Stimulated activated CD4-positive, alpha-beta T cell treated with anti-CD3 and anti-CD28 coated beads, Interleukin-2, amount 100 ng/mL, for 24 hours (primary cell): ENCODE measurements around the gene RACGAP1.
A peak's percentile ranks its signal among the peaks of the same experiment; 100 is the strongest.

Experiments used
- DNase-seq, 2 donors: peaks; one replicate each; pipeline ENCODE4 v3.0.0-alpha.2; 2020

RACGAP1 gene

GRCh38 chr12:50025187-50026059 is at the start of gene RACGAP1:
RACGAP1 (minus strand) TSS chr12:50025494; CDS start chr12:50016715, 8,779 bp downstream.
- peak; percentile 92 to 94 for DNase-seq

- DNase-seq: no peak
Observed at GRCh38 chr12:50073712-50074111, 48.4 kb upstream of the RACGAP1 start.

- DNase-seq: no peak
Observed at GRCh38 chr12:50073206-50073605, 47.9 kb upstream of the RACGAP1 start.

- DNase-seq: no peak
Observed at GRCh38 chr12:50072198-50072907, 47.1 kb upstream of the RACGAP1 start.

GRCh38 chr12:50070314-50071060 is 45.2 kb upstream of the RACGAP1 start:
- peak; percentile 73 to 74 for DNase-seq

- no peak for DNase-seq
Observed at GRCh38 chr12:50069539-50069938, 44.2 kb upstream of the RACGAP1 start.

- DNase-seq: no peak
Observed at GRCh38 chr12:50069069-50069468, 43.8 kb upstream of the RACGAP1 start.

GRCh38 chr12:50066402-50066801 is 41.1 kb upstream of the RACGAP1 start:
- DNase-seq: no peak

GRCh38 chr12:50065726-50066310 is 40.5 kb upstream of the RACGAP1 start:
- no peak for DNase-seq

- DNase-seq: no peak
Observed at GRCh38 chr12:50062728-50063460, 37.6 kb upstream of the RACGAP1 start.

- no peak for DNase-seq
Observed at GRCh38 chr12:50061946-50062686, 36.8 kb upstream of the RACGAP1 start.

GRCh38 chr12:50061171-50061570 is 35.9 kb upstream of the RACGAP1 start:
- DNase-seq: no peak

- no peak for DNase-seq
Observed at GRCh38 chr12:50060120-50060468, 34.8 kb upstream of the RACGAP1 start.

- peak; percentile 47 to 64 for DNase-seq
Observed at GRCh38 chr12:50059440-50060119, 34.3 kb upstream of the RACGAP1 start.

GRCh38 chr12:50058743-50059312 is 33.5 kb upstream of the RACGAP1 start:
- DNase-seq: no peak

- peak in 1 of 2 donors; percentile 27 for DNase-seq
Observed at GRCh38 chr12:50057896-50058670, 32.8 kb upstream of the RACGAP1 start.

- peak; percentile 57 to 69 for DNase-seq
Observed at GRCh38 chr12:50057000-50057841, 31.9 kb upstream of the RACGAP1 start, which contains the start of gene ASIC1. ASIC1 (plus strand) TSS chr12:50057596; CDS start chr12:50058767, 1,171 bp downstream.

GRCh38 chr12:50056639-50056976 is 31.3 kb upstream of the RACGAP1 start:
- DNase-seq: no peak
